ENCODE results near the gene ANLN. TPM values are rescaled to one million over a fixed set of nuclear protein-coding genes. Genes with fewer than 3 reads are reported as not detected.

Gene ANLN
- total RNA-seq, 1 experiment from 2014 or later = 274 TPM

GRCh38 chr7:36387435-36388231 lies 2.0 kb upstream of the ANLN start:
- Mint-ChIP-seq H3K4me1 (ENCODE audit: low read depth, unreplicated experiment) (peaks cover 36% of the 10 kb centered on the region), H3K9me3 (ENCODE audit: low read depth, unreplicated experiment) (no peaks in the 10 kb centered on the region), H3K36me3 (ENCODE audit: insufficient read depth, unreplicated experiment) (peaks cover 46% of the 10 kb centered on the region), H3K4me3 (ENCODE audit: low read depth, unreplicated experiment) (peak overlapping the region; percentile 82), H3K27me3 (ENCODE audit: unreplicated experiment) (no peaks in the 10 kb centered on the region), H3K27ac (ENCODE audit: unreplicated experiment) (peak overlapping the region; percentile 92)
- no TSS peak for BruUV-seq (replicated peaks)
- no peak for TF ChIP-seq CTCF (IDR thresholded peaks at IDR 0.05; ENCODE audit: unreplicated experiment)
- intact Hi-C loops (cut with micrococcal nuclease; ENCODE audit: unreplicated experiment) = loop anchor here (10.0 kb wide), 1 partner anchor 273 kb away; no protein-coding TSS in a partner anchor
- CTCF ChIA-PET = interaction anchor here (0.6 to 1.3 kb wide), 3 partner anchors 9 to 20 kb away, joined by 3 to 7 read pairs (median 3); a partner anchor contains a TSS
- peak; percentile 54 for DNase-seq

- no peaks in the 10 kb centered on the region for H3K9me3 Mint-ChIP-seq (ENCODE audit: low read depth, unreplicated experiment)
- H3K36me3 Mint-ChIP-seq (ENCODE audit: insufficient read depth, unreplicated experiment) = peaks cover 54% of the 10 kb centered on the region
- CTCF ChIA-PET = interaction anchor here (0.5 to 2.4 kb wide), 4 partner anchors 22 to 260 kb away, joined by 4 to 12 read pairs (median 6); a partner anchor contains a TSS
- BruUV-seq (replicated peaks) = no TSS peak
- DNase-seq = no peak
- peaks cover 43% of the 10 kb centered on the region for H3K4me1 Mint-ChIP-seq (ENCODE audit: low read depth, unreplicated experiment)
- intact Hi-C loops (cut with micrococcal nuclease; ENCODE audit: unreplicated experiment) = loop anchor here (10.0 kb wide), 1 partner anchor 274 kb away; no protein-coding TSS in a partner anchor
- peak overlapping the region; percentile 82 for H3K4me3 Mint-ChIP-seq (ENCODE audit: low read depth, unreplicated experiment)
- peak overlapping the region; percentile 92 for H3K27ac Mint-ChIP-seq (ENCODE audit: unreplicated experiment)
- TF ChIP-seq CTCF (IDR thresholded peaks at IDR 0.05; ENCODE audit: unreplicated experiment) = no peak
- no peaks in the 10 kb centered on the region for H3K27me3 Mint-ChIP-seq (ENCODE audit: unreplicated experiment)
These were observed 1.2 kb upstream of the ANLN start for GRCh38 chr7:36388423-36388822.

GRCh38 chr7:36390199-36391090 lies 783 bp downstream of the ANLN start:
- Mint-ChIP-seq H3K27me3 (ENCODE audit: unreplicated experiment) (no peaks in the 10 kb centered on the region), H3K4me3 (ENCODE audit: low read depth, unreplicated experiment) (peak overlapping the region; percentile 82), H3K27ac (ENCODE audit: unreplicated experiment) (peak overlapping the region; percentile 92), H3K4me1 (ENCODE audit: low read depth, unreplicated experiment) (peaks cover 63% of the 10 kb centered on the region), H3K9me3 (ENCODE audit: low read depth, unreplicated experiment) (no peaks in the 10 kb centered on the region), H3K36me3 (ENCODE audit: insufficient read depth, unreplicated experiment) (peaks cover 60% of the 10 kb centered on the region)
- intact Hi-C loops (cut with micrococcal nuclease; ENCODE audit: unreplicated experiment) = no loop called here
- peak; percentile 98 for DNase-seq
- TF ChIP-seq CTCF (IDR thresholded peaks at IDR 0.05; ENCODE audit: unreplicated experiment) = no peak
- CTCF ChIA-PET = interaction anchor here (1.9 to 2.4 kb wide), 2 partner anchors 24 to 72 kb away, joined by 7 to 12 read pairs; a partner anchor contains a TSS
- TSS peak; percentile 41 for BruUV-seq (replicated peaks)

- no peak for TF ChIP-seq CTCF (IDR thresholded peaks at IDR 0.05; ENCODE audit: unreplicated experiment)
- Mint-ChIP-seq H3K9me3 (ENCODE audit: low read depth, unreplicated experiment) (no peaks in the 10 kb centered on the region), H3K4me3 (ENCODE audit: low read depth, unreplicated experiment) (peak overlapping the region; percentile 82), H3K27ac (ENCODE audit: unreplicated experiment) (peak overlapping the region; percentile 92), H3K27me3 (ENCODE audit: unreplicated experiment) (no peaks in the 10 kb centered on the region), H3K4me1 (ENCODE audit: low read depth, unreplicated experiment) (peaks cover 66% of the 10 kb centered on the region), H3K36me3 (ENCODE audit: insufficient read depth, unreplicated experiment) (peaks cover 66% of the 10 kb centered on the region)
- DNase-seq = peak; percentile 49
- BruUV-seq (replicated peaks) = no TSS peak
- intact Hi-C loops (cut with micrococcal nuclease; ENCODE audit: unreplicated experiment) = no loop called here
- CTCF ChIA-PET = interaction anchor here (0.6 to 3.2 kb wide), 7 partner anchors 10 to 403 kb away, joined by 3 to 23 read pairs (median 4); a partner anchor contains a TSS
These were observed 2.0 kb downstream of the ANLN start for GRCh38 chr7:36391436-36392198.
